Measurements from ENCODE around the gene MAB21L2. TPM values are rescaled to one million over a fixed set of nuclear protein-coding genes. Genes with fewer than 3 reads are reported as not detected.
A peak's percentile ranks its signal among the peaks of the same experiment; 100 is the strongest.
"Not testable (repeated sequence)": the region's sequence is repeated elsewhere in the genome, so short reads cannot be mapped to it uniquely, and the experiment has no call there.

The MAB21L2 gene
- total RNA-seq (0.80 TPM), polyA plus RNA-seq (0.82 TPM)
- long read RNA-seq, donor 1, partial matches to known transcripts, result 0 of 1 reads
- long read RNA-seq, donor 1, other reads (novel, unspliced or antisense), result 0 of 1 reads
- long read RNA-seq, donor 2, result 0 reads
- long read RNA-seq, donor 3, partial matches to known transcripts, result 0 of 2 reads
- long read RNA-seq, donor 3, other reads (novel, unspliced or antisense), result 0 of 2 reads
- long read RNA-seq, donor 4, partial matches to known transcripts, result 0 of 2 reads
- long read RNA-seq, donor 4, other reads (novel, unspliced or antisense), result 0 of 2 reads
- long read RNA-seq, donor 5, partial matches to known transcripts, result 0 of 3 reads
- long read RNA-seq, donor 5, other reads (novel, unspliced or antisense), result 0 of 3 reads
- long read RNA-seq, donor 6, partial matches to known transcripts, result 0 of 3 reads
- long read RNA-seq, donor 6, other reads (novel, unspliced or antisense), result 0 of 3 reads
- long read RNA-seq, donor 7, partial matches to known transcripts, result 0 of 2 reads
- long read RNA-seq, donor 7, other reads (novel, unspliced or antisense), result 0 of 2 reads
- long read RNA-seq, donor 8, partial matches to known transcripts, result 0 of 2 reads
- long read RNA-seq, donor 8, other reads (novel, unspliced or antisense), result 0 of 2 reads
- long read RNA-seq, donor 9, result 0 reads
- long read RNA-seq, donor 10, partial matches to known transcripts, result 0 of 3 reads
- long read RNA-seq, donor 10, other reads (novel, unspliced or antisense), result 0 of 3 reads

DNA sequence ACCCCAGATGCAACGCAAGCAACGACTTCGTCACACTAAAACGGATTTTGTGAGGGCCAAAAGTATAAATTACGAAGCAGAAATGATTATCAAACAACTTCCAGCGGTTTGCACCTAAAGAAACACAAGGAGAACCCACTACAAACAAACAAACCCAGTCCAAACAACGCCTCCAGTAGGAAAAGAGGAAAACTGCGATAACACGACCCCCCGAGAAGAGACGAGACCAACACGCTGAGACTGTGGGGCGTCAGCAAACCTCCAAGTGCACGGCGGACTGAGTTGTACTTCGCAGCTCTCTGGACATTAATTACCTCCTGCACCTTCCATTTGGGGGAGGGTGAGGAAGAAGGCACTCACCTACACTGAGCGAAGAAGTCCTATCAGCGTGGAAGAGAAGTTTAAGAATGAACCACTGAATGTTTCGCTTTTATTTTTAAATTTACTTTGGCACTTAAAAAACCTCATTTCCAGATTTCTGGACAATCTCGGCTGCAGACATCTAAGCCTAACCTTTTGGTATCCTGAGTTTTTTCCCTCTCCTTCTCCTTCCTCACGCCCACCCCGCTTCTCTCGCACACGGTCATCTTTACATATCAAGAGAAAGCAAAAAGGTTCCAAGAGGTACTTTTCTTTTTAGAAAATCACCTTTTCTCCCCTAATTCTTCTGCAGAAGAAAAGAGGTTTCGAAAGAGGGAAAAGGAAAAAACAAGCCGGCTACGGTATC is at the start of gene MAB21L2:
Gene MAB21L2 (plus strand): TSS at position 6 of the 727 bp plus-strand sequence. CDS start 879 bp downstream, outside the sequence.
- H3K9me3 ChIP-seq (ENCODE audit: control insufficient read depth in 2 of 2, insufficient read depth in 1 of 2, low read length in 1 of 2), result peaks cover 5 to 23% of the 10 kb centered on the region in 2 donors
- H3K4me3 ChIP-seq (ENCODE audit: low read length in 2 of 2), result peak within 1 kb of the TSS; percentile 16 to 27
- H3K27me3 ChIP-seq (ENCODE audit: control insufficient read depth in 2 of 2, insufficient read depth in 1 of 2, low read length in 1 of 2), result peaks cover 0 to 51% of the 10 kb centered on the region in 2 donors
- peaks cover 14 to 22% of the 10 kb centered on the region in 2 donors for H3K36me3 ChIP-seq (ENCODE audit: control insufficient read depth in 2 of 2, insufficient read depth in 2 of 2, low read length in 1 of 2)
- H3K27ac ChIP-seq (ENCODE audit: low read depth in 1 of 2, low read length in 1 of 2), result no peak within 1 kb of the TSS
- 96% methylated on average over 27 of the region's 27 CpGs for WGBS
- no peak for DNase-seq (ENCODE audit: low read depth in 6 of 9, low spot score in 9 of 9)
- H3K4me1 ChIP-seq (ENCODE audit: control insufficient read depth in 2 of 2, insufficient read depth in 2 of 2, low read length in 2 of 2), result peaks cover 0 to 8% of the 10 kb centered on the region in 2 donors

DNA sequence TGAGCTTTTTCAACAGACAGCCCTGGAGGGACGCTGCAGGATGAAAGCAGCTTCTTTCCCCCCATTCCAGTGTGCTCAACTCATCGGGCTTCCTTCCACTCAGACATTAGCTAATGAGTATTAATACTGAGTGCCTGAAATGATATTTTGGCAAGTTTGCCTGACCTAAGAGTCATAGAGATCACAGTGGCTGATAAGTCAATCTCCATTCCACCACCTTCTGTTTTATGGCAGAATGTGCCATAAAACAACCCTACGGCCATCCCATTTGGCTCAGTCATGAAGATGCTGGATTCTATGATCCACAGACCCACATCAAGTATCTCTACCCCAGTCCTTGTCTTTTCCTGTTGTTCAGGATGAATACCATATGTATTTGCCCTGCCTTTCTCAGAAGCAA is 48.3 kb upstream of the MAB21L2 start:
- Histone ChIP-seq H3K9me3 (ENCODE audit: control insufficient read depth in 2 of 2, insufficient read depth in 1 of 2, low read length in 1 of 2) (peaks cover 0 to 3% of the 10 kb centered on the region in 2 donors), H3K27me3 (ENCODE audit: control insufficient read depth in 2 of 2, insufficient read depth in 1 of 2, low read length in 1 of 2) (no peaks in the 10 kb centered on the region), H3K27ac (ENCODE audit: low read depth in 1 of 2, low read length in 1 of 2) (no peak overlapping the region), H3K4me3 (ENCODE audit: low read length in 2 of 2) (no peak overlapping the region), H3K36me3 (ENCODE audit: control insufficient read depth in 2 of 2, insufficient read depth in 2 of 2, low read length in 1 of 2) (no peaks in the 10 kb centered on the region), H3K4me1 (ENCODE audit: control insufficient read depth in 2 of 2, insufficient read depth in 2 of 2, low read length in 2 of 2) (no peaks in the 10 kb centered on the region)
- 98% methylated on average over 3 of the region's 3 CpGs for WGBS
- DNase-seq (ENCODE audit: low read depth in 6 of 9, low spot score in 9 of 9), result no peak

DNA sequence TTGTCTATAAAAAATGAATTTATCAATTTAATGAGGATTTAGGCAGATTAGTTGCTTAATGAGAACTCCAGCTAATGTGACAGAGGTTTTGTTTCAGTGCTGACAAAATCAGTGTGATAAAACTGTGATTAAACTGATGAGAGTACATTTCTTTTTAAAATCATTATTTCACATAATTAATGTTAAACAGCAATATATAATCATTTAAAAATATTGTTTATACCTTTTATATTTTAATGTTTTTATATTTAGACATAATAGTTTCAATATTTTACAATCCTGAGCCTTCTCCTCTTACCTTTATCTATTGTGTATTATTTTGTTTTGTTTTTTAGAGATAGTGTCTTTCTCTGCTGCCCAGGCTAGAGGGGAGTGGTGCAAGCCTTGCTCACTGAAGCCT is 47.1 kb upstream of the MAB21L2 start:
- H3K9me3 ChIP-seq (ENCODE audit: control insufficient read depth in 2 of 2, insufficient read depth in 1 of 2, low read length in 1 of 2), result peaks cover 0 to 3% of the 10 kb centered on the region in 2 donors
- H3K4me1 ChIP-seq (ENCODE audit: control insufficient read depth in 2 of 2, insufficient read depth in 2 of 2, low read length in 2 of 2), result no peaks in the 10 kb centered on the region
- H3K36me3 ChIP-seq (ENCODE audit: control insufficient read depth in 2 of 2, insufficient read depth in 2 of 2, low read length in 1 of 2), result no peaks in the 10 kb centered on the region
- no peak for DNase-seq (ENCODE audit: low read depth in 6 of 9, low spot score in 9 of 9)
- H3K27ac ChIP-seq (ENCODE audit: low read depth in 1 of 2, low read length in 1 of 2), result no peak overlapping the region
- no peak overlapping the region for H3K4me3 ChIP-seq (ENCODE audit: low read length in 2 of 2)
- H3K27me3 ChIP-seq (ENCODE audit: control insufficient read depth in 2 of 2, insufficient read depth in 1 of 2, low read length in 1 of 2), result no peaks in the 10 kb centered on the region

DNA sequence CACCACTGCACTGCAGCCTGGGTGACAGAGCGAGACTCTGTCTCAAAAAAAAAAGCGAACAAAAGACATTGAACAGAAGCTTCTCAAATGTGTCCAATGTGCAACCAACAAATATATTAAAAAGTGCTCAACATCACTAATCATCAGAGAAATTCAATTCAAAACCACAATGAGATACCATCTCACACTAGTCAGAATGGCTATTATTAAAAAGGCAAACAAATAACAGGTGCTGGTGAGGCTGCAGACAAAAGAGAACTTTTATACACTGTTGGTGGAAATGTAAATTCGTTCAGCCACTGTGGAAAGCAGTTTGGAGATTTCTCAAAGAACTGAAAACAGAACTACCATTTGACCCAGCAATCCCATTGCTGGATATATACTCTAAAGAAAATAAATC is 44.0 kb upstream of the MAB21L2 start:
- H3K4me3 ChIP-seq (ENCODE audit: low read length in 2 of 2); H3K4me1 ChIP-seq (ENCODE audit: control insufficient read depth in 2 of 2, insufficient read depth in 2 of 2, low read length in 2 of 2); H3K9me3 ChIP-seq (ENCODE audit: control insufficient read depth in 2 of 2, insufficient read depth in 1 of 2, low read length in 1 of 2); H3K36me3 ChIP-seq (ENCODE audit: control insufficient read depth in 2 of 2, insufficient read depth in 2 of 2, low read length in 1 of 2); H3K27ac ChIP-seq (ENCODE audit: low read depth in 1 of 2, low read length in 1 of 2); DNase-seq (ENCODE audit: low read depth in 6 of 9, low spot score in 9 of 9); H3K27me3 ChIP-seq (ENCODE audit: control insufficient read depth in 2 of 2, insufficient read depth in 1 of 2, low read length in 1 of 2): not testable (repeated sequence)
- 98% methylated on average over 3 of the region's 3 CpGs for WGBS

DNA sequence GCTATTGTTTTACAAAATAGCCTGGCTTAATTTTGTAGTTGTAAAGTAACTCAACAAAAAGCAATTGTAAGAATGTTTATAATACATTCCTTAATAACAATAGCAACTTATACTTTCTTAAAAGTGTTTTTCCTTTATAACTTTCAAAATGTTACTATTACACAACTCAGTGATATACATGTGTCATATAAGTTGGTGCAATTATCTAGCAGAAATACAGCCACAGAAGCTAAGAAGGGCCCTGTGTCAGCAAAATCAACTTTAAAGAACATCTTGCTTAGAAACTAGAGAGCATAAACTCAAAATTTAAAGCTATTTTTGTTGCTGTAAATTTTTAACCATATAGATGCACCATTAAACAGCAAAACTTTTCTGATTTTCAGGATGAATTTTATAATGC is 41.4 kb upstream of the MAB21L2 start:
- no peak overlapping the region for H3K4me3 ChIP-seq (ENCODE audit: low read length in 2 of 2)
- no peaks in the 10 kb centered on the region for H3K27me3 ChIP-seq (ENCODE audit: control insufficient read depth in 2 of 2, insufficient read depth in 1 of 2, low read length in 1 of 2)
- H3K9me3 ChIP-seq (ENCODE audit: control insufficient read depth in 2 of 2, insufficient read depth in 1 of 2, low read length in 1 of 2), result peaks cover 0 to 3% of the 10 kb centered on the region in 2 donors
- no peak overlapping the region for H3K27ac ChIP-seq (ENCODE audit: low read depth in 1 of 2, low read length in 1 of 2)
- no peaks in the 10 kb centered on the region for H3K36me3 ChIP-seq (ENCODE audit: control insufficient read depth in 2 of 2, insufficient read depth in 2 of 2, low read length in 1 of 2)
- DNase-seq (ENCODE audit: low read depth in 6 of 9, low spot score in 9 of 9), result no peak
- no peaks in the 10 kb centered on the region for H3K4me1 ChIP-seq (ENCODE audit: control insufficient read depth in 2 of 2, insufficient read depth in 2 of 2, low read length in 2 of 2)

DNA sequence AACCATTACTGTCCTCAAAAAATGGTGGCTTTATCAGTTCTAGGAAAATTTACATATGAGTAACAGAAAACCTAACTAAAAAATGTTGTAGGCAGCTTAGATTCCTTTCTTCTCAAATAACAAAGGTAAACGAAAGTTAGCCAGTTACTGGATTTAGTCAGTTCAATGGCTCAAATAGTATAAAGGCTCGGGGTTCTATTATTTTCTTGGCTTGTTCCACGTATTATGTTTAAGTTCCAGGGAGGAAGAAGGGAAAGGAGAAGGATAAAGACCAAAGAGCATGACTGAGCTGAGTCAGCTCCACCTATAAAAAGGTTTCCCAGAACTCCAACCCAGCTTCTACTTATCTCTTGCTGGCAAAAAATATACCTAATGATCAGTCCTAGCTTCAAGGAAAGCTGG is 41.0 kb upstream of the MAB21L2 start:
- DNase-seq (ENCODE audit: low read depth in 6 of 9, low spot score in 9 of 9), result no peak
- whole genome bisulfite sequencing, result 94% methylated on average over 3 of the region's 3 CpGs

DNA sequence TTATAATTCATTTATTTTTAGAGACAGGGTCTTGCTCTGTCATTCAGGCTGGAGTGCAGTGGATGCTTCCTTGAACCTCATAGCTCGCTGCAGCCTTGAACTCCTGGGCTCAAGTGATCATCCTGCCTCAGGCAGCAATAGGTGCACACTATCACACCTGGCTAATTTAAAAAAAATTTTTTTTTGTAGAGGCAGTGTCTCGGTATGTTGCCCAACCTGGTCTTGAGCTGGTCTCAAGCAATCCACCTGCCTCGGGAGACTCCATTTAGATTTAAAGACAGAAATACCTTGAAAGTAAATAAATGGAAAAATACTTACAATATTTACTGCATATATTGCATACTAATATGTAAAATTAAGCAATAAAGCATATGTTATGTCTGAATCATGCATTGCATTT is 40.3 kb upstream of the MAB21L2 start:
- H3K36me3 ChIP-seq (ENCODE audit: control insufficient read depth in 2 of 2, insufficient read depth in 2 of 2, low read length in 1 of 2), result no peaks in the 10 kb centered on the region
- no peaks in the 10 kb centered on the region for H3K4me1 ChIP-seq (ENCODE audit: control insufficient read depth in 2 of 2, insufficient read depth in 2 of 2, low read length in 2 of 2)
- peaks cover 0 to 3% of the 10 kb centered on the region in 2 donors for H3K9me3 ChIP-seq (ENCODE audit: control insufficient read depth in 2 of 2, insufficient read depth in 1 of 2, low read length in 1 of 2)
- no peaks in the 10 kb centered on the region for H3K27me3 ChIP-seq (ENCODE audit: control insufficient read depth in 2 of 2, insufficient read depth in 1 of 2, low read length in 1 of 2)
- no peak overlapping the region for H3K4me3 ChIP-seq (ENCODE audit: low read length in 2 of 2)
- WGBS, result 98% methylated on average over 3 of the region's 3 CpGs
- DNase-seq (ENCODE audit: low read depth in 6 of 9, low spot score in 9 of 9), result no peak
- H3K27ac ChIP-seq (ENCODE audit: low read depth in 1 of 2, low read length in 1 of 2), result no peak overlapping the region

More for the DNA sequence above, 41.0 kb upstream of the MAB21L2 start:
- Histone ChIP-seq H3K9me3 (ENCODE audit: control insufficient read depth in 2 of 2, insufficient read depth in 1 of 2, low read length in 1 of 2) (peaks cover 0 to 3% of the 10 kb centered on the region in 2 donors), H3K27me3 (ENCODE audit: control insufficient read depth in 2 of 2, insufficient read depth in 1 of 2, low read length in 1 of 2) (no peaks in the 10 kb centered on the region), H3K4me1 (ENCODE audit: control insufficient read depth in 2 of 2, insufficient read depth in 2 of 2, low read length in 2 of 2) (no peaks in the 10 kb centered on the region), H3K4me3 (ENCODE audit: low read length in 2 of 2) (no peak overlapping the region), H3K36me3 (ENCODE audit: control insufficient read depth in 2 of 2, insufficient read depth in 2 of 2, low read length in 1 of 2) (no peaks in the 10 kb centered on the region), H3K27ac (ENCODE audit: low read depth in 1 of 2, low read length in 1 of 2) (no peak overlapping the region)

DNA sequence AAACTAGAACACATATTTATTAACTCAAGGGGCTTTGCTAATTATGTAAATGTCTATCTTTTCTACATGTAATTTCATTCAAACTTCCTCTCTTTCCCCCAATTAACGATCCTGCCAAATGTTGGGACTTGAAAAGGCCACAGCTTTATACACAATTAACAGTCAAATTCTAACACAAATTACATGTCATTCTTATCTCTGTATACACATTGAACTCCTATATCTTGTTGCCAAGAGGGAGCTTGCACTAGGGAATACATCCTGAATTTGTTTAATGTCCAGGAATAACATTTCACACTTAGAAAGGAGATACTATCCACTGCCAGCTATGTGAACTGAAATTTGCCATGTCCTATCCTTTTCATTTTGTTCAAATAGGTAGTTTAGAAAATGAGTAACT is 38.9 kb upstream of the MAB21L2 start:
- Histone ChIP-seq H3K27ac (ENCODE audit: low read depth in 1 of 2, low read length in 1 of 2) (no peak overlapping the region), H3K4me3 (ENCODE audit: low read length in 2 of 2) (no peak overlapping the region), H3K36me3 (ENCODE audit: control insufficient read depth in 2 of 2, insufficient read depth in 2 of 2, low read length in 1 of 2) (no peaks in the 10 kb centered on the region), H3K4me1 (ENCODE audit: control insufficient read depth in 2 of 2, insufficient read depth in 2 of 2, low read length in 2 of 2) (no peaks in the 10 kb centered on the region), H3K9me3 (ENCODE audit: control insufficient read depth in 2 of 2, insufficient read depth in 1 of 2, low read length in 1 of 2) (no peaks in the 10 kb centered on the region), H3K27me3 (ENCODE audit: control insufficient read depth in 2 of 2, insufficient read depth in 1 of 2, low read length in 1 of 2) (no peaks in the 10 kb centered on the region)
- WGBS, result 91% methylated on average over 1 of the region's 1 CpG
- DNase-seq (ENCODE audit: low read depth in 6 of 9, low spot score in 9 of 9), result no peak

DNA sequence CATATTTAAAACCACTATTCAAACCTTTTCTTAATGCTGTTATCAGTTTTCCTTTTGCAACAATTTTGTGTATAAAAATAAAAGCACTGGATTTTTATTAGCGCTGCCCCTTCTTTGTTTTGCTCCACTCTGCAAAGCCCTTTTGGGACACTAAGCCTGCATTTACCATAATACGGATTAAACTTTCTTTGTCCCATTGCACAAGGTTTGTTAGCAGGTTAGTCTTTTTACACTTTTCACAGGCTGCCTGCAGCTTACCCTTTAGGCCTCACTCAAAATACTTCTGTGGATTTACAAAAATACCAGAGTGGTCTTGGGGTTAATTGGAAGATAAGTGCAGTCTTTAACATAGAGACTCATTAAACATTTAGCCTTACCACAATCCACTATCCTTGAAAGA is 35.7 kb upstream of the MAB21L2 start:
- DNase-seq (ENCODE audit: low read depth in 6 of 9, low spot score in 9 of 9), result no peak
- H3K27ac ChIP-seq (ENCODE audit: low read depth in 1 of 2, low read length in 1 of 2), result no peak overlapping the region
- H3K4me1 ChIP-seq (ENCODE audit: control insufficient read depth in 2 of 2, insufficient read depth in 2 of 2, low read length in 2 of 2), result no peaks in the 10 kb centered on the region
- H3K27me3 ChIP-seq (ENCODE audit: control insufficient read depth in 2 of 2, insufficient read depth in 1 of 2, low read length in 1 of 2), result no peaks in the 10 kb centered on the region
- 96% methylated on average over 2 of the region's 2 CpGs for WGBS
- H3K36me3 ChIP-seq (ENCODE audit: control insufficient read depth in 2 of 2, insufficient read depth in 2 of 2, low read length in 1 of 2), result no peaks in the 10 kb centered on the region
- no peaks in the 10 kb centered on the region for H3K9me3 ChIP-seq (ENCODE audit: control insufficient read depth in 2 of 2, insufficient read depth in 1 of 2, low read length in 1 of 2)
- H3K4me3 ChIP-seq (ENCODE audit: low read length in 2 of 2), result no peak overlapping the region
